Mesodermal cell (in vitro differentiated cells): Measurements from ENCODE around the gene PHC2.

ENCODE experiments used
- H3K27ac ChIP-seq: 2 replicates; pipeline ENCODE4 v1.7.0; 2013; ENCODE audit warnings: mild to moderate bottlenecking, low read depth, low read length, moderate library complexity; ENCODE audit not compliant: severe bottlenecking
- H3K36me3 ChIP-seq: 2 replicates; pipeline ENCODE4 v1.7.1; 2013; ENCODE audit warnings: mild to moderate bottlenecking, low read length, moderate library complexity; ENCODE audit not compliant: control insufficient read depth, insufficient read depth
- H3K4me1 ChIP-seq: one replicate; pipeline ENCODE4 v1.7.1; 2013; ENCODE audit warnings: mild to moderate bottlenecking, low read length; ENCODE audit not compliant: insufficient read depth, control insufficient read depth, poor library complexity, severe bottlenecking
- H3K4me3 ChIP-seq: 2 replicates; pipeline ENCODE4 v1.7.0; 2013; ENCODE audit warnings: low read length, control low read depth, mild to moderate bottlenecking; ENCODE audit not compliant: insufficient read depth, poor library complexity, severe bottlenecking; ENCODE audit errors: extremely low read depth
- H3K9me3 ChIP-seq: 2 replicates; pipeline ENCODE4 v1.7.1; 2013; ENCODE audit warnings: mild to moderate bottlenecking, low read length, moderate library complexity; ENCODE audit not compliant: control insufficient read depth
- WGBS, 2 experiments: methylation state at CpG; one replicate each; pipeline ENCODE4 v1.1.5; 2013; ENCODE audit warnings: missing lambda C conversion rate in 2 of 2; ENCODE audit not compliant: insufficient coverage in 2 of 2; 5-methylcytosine and 5-hydroxymethylcytosine counted together

Gene PHC2

GRCh38 chr1:33369764-33370163 lies 61.1 kb downstream of the PHC2 start:
- H3K4me3 ChIP-seq, result no peak overlapping the region
- no peak overlapping the region for H3K27ac ChIP-seq
- H3K9me3 ChIP-seq, result no peaks in the 10 kb centered on the region
- H3K4me1 ChIP-seq, result peaks cover 37% of the 10 kb centered on the region
- 81 to 100% methylated on average over 2 of the region's 2 CpGs for WGBS, 2 experiments
- peaks cover 48% of the 10 kb centered on the region for H3K36me3 ChIP-seq

DNA sequence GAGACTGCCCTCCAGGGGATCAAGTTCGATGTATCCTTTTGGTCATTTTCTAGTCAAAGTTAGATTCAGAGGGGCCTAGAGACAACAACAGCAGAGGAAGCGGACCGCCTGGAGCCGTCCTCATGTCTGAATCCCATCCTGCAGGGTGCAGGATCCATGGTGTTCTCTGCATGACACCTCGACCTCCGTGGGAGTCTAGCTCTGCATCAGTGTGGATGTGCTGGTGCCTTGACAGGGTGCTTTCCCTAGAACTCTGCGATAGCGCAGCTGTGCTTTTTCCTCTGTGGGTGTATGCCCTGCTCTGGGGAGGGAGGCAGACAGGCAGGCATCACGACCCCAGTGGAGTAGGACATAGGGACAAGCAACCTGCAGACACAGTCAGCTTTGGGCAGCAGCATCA lies 61.8 kb downstream of the PHC2 start:
- no peaks in the 10 kb centered on the region for H3K9me3 ChIP-seq
- H3K36me3 ChIP-seq, result peaks cover 49% of the 10 kb centered on the region
- 88 to 89% methylated on average over 8 to 9 of the region's 9 CpGs for WGBS, 2 experiments
- peaks cover 39% of the 10 kb centered on the region for H3K4me1 ChIP-seq
- H3K27ac ChIP-seq, result no peak overlapping the region
- no peak overlapping the region for H3K4me3 ChIP-seq

DNA sequence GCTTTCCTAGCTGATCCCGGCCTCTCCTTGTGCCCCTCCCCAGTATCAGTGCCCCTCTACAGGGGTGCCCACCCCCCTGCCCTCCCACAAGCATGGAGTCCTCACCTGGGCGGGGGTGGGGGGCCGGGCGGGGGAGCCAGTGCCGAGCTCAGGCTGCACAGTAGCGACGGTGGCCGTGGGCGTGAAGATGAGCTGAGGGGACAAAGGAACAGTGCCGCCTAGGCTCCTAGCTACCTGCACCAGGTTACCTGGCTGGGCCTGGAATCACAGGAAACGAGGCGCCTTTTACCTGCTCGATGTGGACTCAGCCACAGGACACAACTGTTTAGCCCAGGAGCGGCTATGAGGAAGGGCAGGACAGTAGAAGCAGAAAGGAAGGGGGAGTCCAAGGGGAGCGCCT lies 62.5 kb downstream of the PHC2 start:
- peaks cover 45% of the 10 kb centered on the region for H3K36me3 ChIP-seq
- H3K9me3 ChIP-seq, result no peaks in the 10 kb centered on the region
- 85 to 94% methylated on average over 12 to 14 of the region's 15 CpGs for WGBS, 2 experiments
- peaks cover 42% of the 10 kb centered on the region for H3K4me1 ChIP-seq
- no peak overlapping the region for H3K27ac ChIP-seq
- no peak overlapping the region for H3K4me3 ChIP-seq

GRCh38 chr1:33367485-33368405 lies 63.1 kb downstream of the PHC2 start:
- Histone ChIP-seq H3K27ac (no peak overlapping the region), H3K4me1 (peaks cover 49% of the 10 kb centered on the region), H3K36me3 (peaks cover 43% of the 10 kb centered on the region), H3K4me3 (no peak overlapping the region), H3K9me3 (no peaks in the 10 kb centered on the region)
- WGBS, 2 experiments, result 28 to 52% methylated on average over 13 to 15 of the region's 23 CpGs

GRCh38 chr1:33366762-33367484 lies 64.0 kb downstream of the PHC2 start:
- Histone ChIP-seq H3K36me3 (peaks cover 41% of the 10 kb centered on the region), H3K4me3 (no peak overlapping the region), H3K4me1 (peaks cover 57% of the 10 kb centered on the region), H3K9me3 (no peaks in the 10 kb centered on the region), H3K27ac (no peak overlapping the region)
- 90 to 94% methylated on average over 9 to 14 of the region's 14 CpGs for WGBS, 2 experiments

GRCh38 chr1:33365560-33365997 lies 65.3 kb downstream of the PHC2 start:
- 83 to 91% methylated on average over 5 to 6 of the region's 9 CpGs for WGBS, 2 experiments
- Histone ChIP-seq H3K4me1 (peaks cover 68% of the 10 kb centered on the region), H3K27ac (peak overlapping the region; percentile 90)

DNA sequence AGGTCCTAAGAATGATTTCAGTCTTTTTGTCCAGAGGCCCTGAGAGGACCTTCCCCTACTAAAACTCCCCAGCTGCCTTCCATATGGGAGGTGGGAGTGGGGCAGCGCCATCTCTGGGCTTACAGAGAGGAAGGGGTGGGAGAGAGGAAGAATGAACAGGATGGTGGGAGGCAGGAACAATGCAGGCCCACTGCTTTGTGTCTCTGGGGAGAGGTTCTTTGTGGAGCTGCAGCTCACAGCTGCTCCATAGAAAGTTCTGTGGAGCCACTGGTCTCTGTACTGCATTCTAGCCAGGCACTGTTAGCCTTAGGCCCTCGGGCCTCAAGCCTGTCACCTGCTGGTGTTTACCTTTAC lies 66.4 kb downstream of the PHC2 start:
- H3K27ac ChIP-seq, result peak overlapping the region; percentile 90
- H3K9me3 ChIP-seq, result no peaks in the 10 kb centered on the region
- peaks cover 70% of the 10 kb centered on the region for H3K4me1 ChIP-seq
- H3K4me3 ChIP-seq, result peak overlapping the region; percentile 5
- peaks cover 31% of the 10 kb centered on the region for H3K36me3 ChIP-seq
- 72 to 75% methylated on average over 1 to 2 of the region's 2 CpGs for WGBS, 2 experiments

More at GRCh38 chr1:33365560-33365997, 65.3 kb downstream of the PHC2 start:
- Histone ChIP-seq H3K9me3 (no peaks in the 10 kb centered on the region), H3K36me3 (peaks cover 36% of the 10 kb centered on the region), H3K4me3 (no peak overlapping the region)

GRCh38 chr1:33363470-33363861 lies 67.4 kb downstream of the PHC2 start:
- peaks cover 81% of the 10 kb centered on the region for H3K4me1 ChIP-seq
- H3K4me3 ChIP-seq, result peak overlapping the region; percentile 26
- 37 to 41% methylated on average over 5 of the region's 5 CpGs for WGBS, 2 experiments

GRCh38 chr1:33363021-33363420 lies 67.9 kb downstream of the PHC2 start:
- Histone ChIP-seq H3K36me3 (peaks cover 39% of the 10 kb centered on the region), H3K4me1 (peaks cover 81% of the 10 kb centered on the region), H3K27ac (peak overlapping the region; percentile 90), H3K9me3 (no peaks in the 10 kb centered on the region), H3K4me3 (peak overlapping the region; percentile 26)
- 60 to 71% methylated on average over 1 to 3 of the region's 5 CpGs for WGBS, 2 experiments

More at GRCh38 chr1:33363470-33363861, 67.4 kb downstream of the PHC2 start:
- Histone ChIP-seq H3K27ac (peak overlapping the region; percentile 90), H3K9me3 (no peaks in the 10 kb centered on the region), H3K36me3 (peaks cover 36% of the 10 kb centered on the region)

GRCh38 chr1:33361532-33362235 lies 69.2 kb downstream of the PHC2 start:
- Histone ChIP-seq H3K4me3 (no peak overlapping the region), H3K36me3 (peaks cover 46% of the 10 kb centered on the region), H3K4me1 (peaks cover 72% of the 10 kb centered on the region), H3K9me3 (no peaks in the 10 kb centered on the region), H3K27ac (peak overlapping the region; percentile 90)
- WGBS, 2 experiments, result 44 to 50% methylated on average over 6 to 8 of the region's 11 CpGs
